HUES64 (cell line): ENCODE results near the gene CEP170B.
"Not testable (repeated sequence)": the region's sequence is repeated elsewhere in the genome, so short reads cannot be mapped to it uniquely, and the experiment has no call there.

ENCODE experiments used
- H3K27ac ChIP-seq: 2 replicates; pipeline ENCODE4 v1.7.0; 2013; ENCODE audit warnings: low read depth, low read length, inconsistent platforms
- H3K27me3 ChIP-seq: 2 replicates; pipeline ENCODE4 v1.6.1; 2013; ENCODE audit warnings: mild to moderate bottlenecking, low read length; ENCODE audit not compliant: insufficient read depth
- H3K36me3 ChIP-seq: 2 replicates; pipeline ENCODE4 v1.6.1; 2013; ENCODE audit warnings: mild to moderate bottlenecking, low read length; ENCODE audit not compliant: insufficient read depth
- H3K4me1 ChIP-seq: 2 replicates; pipeline ENCODE4 v1.6.1; 2013; ENCODE audit warnings: mild to moderate bottlenecking, low read length, moderate library complexity; ENCODE audit not compliant: insufficient read depth
- H3K4me3 ChIP-seq: 2 replicates; pipeline ENCODE4 v1.5.1; 2013; ENCODE audit warnings: mild to moderate bottlenecking, low read length, moderate library complexity
- H3K9ac ChIP-seq: 2 replicates; pipeline ENCODE4 v1.6.1; 2013; ENCODE audit warnings: mild to moderate bottlenecking, low read depth, low read length
- H3K9me3 ChIP-seq: 2 replicates; pipeline ENCODE4 v1.6.1; 2013; ENCODE audit warnings: low read depth, low read length; ENCODE audit not compliant: insufficient read depth
- WGBS: fragments of 150-250, 120-280 bp; methylation state at CpG from one replicate; pipeline ENCODE4 v1.1.7; 2013; ENCODE audit warnings: missing lambda C conversion rate; 5-methylcytosine and 5-hydroxymethylcytosine counted together

CEP170B gene

DNA sequence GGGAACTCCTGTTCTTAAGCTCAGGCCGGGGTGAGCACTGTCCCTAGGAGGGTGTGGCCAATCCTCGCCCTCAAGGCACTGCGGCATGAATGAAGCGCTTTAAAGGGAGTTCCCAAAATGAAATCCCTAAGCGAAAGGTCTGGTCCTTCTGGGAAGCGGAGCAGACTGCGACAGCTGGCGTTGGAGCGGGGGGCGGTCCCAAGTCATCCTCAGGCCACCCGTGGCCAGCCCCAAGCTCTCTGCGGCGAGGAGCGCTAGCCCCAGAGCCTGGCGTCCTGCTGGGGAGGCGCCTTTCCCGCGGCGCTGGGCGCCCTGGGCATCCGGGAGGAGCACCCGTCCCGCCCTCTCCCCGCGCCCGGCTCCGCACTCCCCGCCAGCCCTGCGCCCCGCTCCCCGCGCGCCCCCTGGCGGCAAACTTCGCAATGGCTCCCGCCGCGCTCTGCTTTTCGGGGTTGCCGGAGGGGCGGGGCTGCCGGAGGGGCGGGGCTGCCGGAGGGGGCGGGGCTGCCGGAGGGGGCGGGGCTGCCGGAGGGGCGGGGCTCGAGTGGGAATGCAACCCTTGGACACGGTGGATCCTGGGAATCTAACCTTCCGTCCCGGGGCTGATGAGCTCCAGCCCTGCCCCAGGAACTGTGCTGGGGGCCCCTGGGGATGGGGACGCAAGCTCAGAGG, 38.7 kb upstream of the CEP170B start:
- Histone ChIP-seq H3K9me3 (no peaks in the 10 kb centered on the region), H3K4me3 (peak overlapping the region; percentile 81), H3K27ac (no peak overlapping the region), H3K27me3 (peaks cover 30% of the 10 kb centered on the region), H3K36me3 (no peaks in the 10 kb centered on the region), H3K4me1 (no peaks in the 10 kb centered on the region), H3K9ac (no peak overlapping the region)
- under 1% methylated on average over 54 of the region's 54 CpGs for WGBS

GRCh38 chr14:104826861-104827176, 38.2 kb upstream of the CEP170B start:
- H3K27me3 ChIP-seq, result peaks cover 30% of the 10 kb centered on the region
- 1% methylated on average over 27 of the region's 27 CpGs for WGBS
- no peaks in the 10 kb centered on the region for H3K4me1 ChIP-seq
- no peak overlapping the region for H3K9ac ChIP-seq
- H3K9me3 ChIP-seq, result no peaks in the 10 kb centered on the region
- H3K27ac ChIP-seq, result no peak overlapping the region
- no peaks in the 10 kb centered on the region for H3K36me3 ChIP-seq
- peak overlapping the region; percentile 53 for H3K4me3 ChIP-seq

GRCh38 chr14:104827177-104828055, 37.7 kb upstream of the CEP170B start:
- no peaks in the 10 kb centered on the region for H3K36me3 ChIP-seq
- 3% methylated on average over 39 of the region's 39 CpGs for WGBS
- no peaks in the 10 kb centered on the region for H3K9me3 ChIP-seq
- H3K27ac ChIP-seq, result no peak overlapping the region
- H3K9ac ChIP-seq, result no peak overlapping the region
- peak overlapping the region; percentile 53 for H3K4me3 ChIP-seq
- peaks cover 30% of the 10 kb centered on the region for H3K27me3 ChIP-seq
- H3K4me1 ChIP-seq, result no peaks in the 10 kb centered on the region

DNA sequence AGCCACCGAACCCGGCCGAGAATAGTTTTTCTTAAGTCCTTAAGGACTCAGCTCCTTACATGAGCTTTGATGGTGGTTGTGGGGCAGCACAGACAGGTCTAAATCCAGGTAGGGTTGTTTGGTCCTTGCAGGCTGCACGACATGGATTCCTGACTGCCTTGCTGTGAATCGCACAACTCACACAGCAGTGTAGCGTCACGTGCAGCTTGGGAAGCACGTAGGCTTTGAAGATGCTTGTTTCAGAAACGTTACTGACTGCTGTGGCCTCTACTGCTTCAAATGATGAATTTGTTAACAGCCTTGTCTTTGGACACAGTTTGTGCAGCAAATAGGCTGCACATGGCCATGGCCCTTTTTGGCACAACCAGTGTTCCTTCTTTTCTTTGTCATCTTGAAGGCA, 34.3 kb upstream of the CEP170B start:
- no peak overlapping the region for H3K27ac ChIP-seq
- no peak overlapping the region for H3K9ac ChIP-seq
- H3K4me1 ChIP-seq, result no peaks in the 10 kb centered on the region
- H3K36me3 ChIP-seq, result no peaks in the 10 kb centered on the region
- H3K9me3 ChIP-seq, result no peaks in the 10 kb centered on the region
- peaks cover 13% of the 10 kb centered on the region for H3K27me3 ChIP-seq
- 84% methylated on average over 9 of the region's 9 CpGs for WGBS
- no peak overlapping the region for H3K4me3 ChIP-seq

GRCh38 chr14:104836171-104836935, 28.7 kb upstream of the CEP170B start:
- H3K27ac ChIP-seq, H3K9me3 ChIP-seq, H3K36me3 ChIP-seq, H3K4me3 ChIP-seq, H3K27me3 ChIP-seq, H3K4me1 ChIP-seq, H3K9ac ChIP-seq: not testable (repeated sequence)
- 90% methylated on average over 34 of the region's 41 CpGs for WGBS

DNA sequence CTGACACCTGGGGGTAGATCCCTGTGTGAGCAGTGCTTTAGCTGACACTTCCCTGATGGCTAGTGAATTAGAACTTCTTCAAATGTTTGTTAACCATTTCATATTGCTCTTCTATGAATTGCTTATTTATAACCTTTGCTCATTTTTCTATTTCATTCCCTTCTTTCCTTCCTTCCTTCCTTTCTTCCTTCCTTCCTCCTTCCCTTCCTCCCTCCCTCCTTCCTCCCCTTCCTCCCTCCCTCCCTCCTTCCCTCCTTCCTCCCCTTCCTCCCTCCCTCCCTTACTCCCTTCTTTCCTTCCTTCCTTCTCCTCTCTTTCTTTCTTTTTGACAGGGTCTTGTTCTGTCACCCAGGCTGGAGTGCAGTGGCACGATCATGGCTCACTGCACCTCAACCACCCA, 23.3 kb upstream of the CEP170B start:
- 71% methylated on average over 1 of the region's 1 CpG for WGBS
- peaks cover 10% of the 10 kb centered on the region; the same call in 1 of the 2 replicates for H3K4me1 ChIP-seq
- no peak overlapping the region for H3K9ac ChIP-seq
- H3K27me3 ChIP-seq, result peaks cover 61% of the 10 kb centered on the region
- no peak overlapping the region for H3K27ac ChIP-seq
- H3K9me3 ChIP-seq, result no peaks in the 10 kb centered on the region
- H3K4me3 ChIP-seq, result no peak overlapping the region
- no peaks in the 10 kb centered on the region for H3K36me3 ChIP-seq

GRCh38 chr14:104843006-104843405, 22.1 kb upstream of the CEP170B start:
- peaks cover 10% of the 10 kb centered on the region; the same call in 1 of the 2 replicates for H3K4me1 ChIP-seq
- WGBS, result 47% methylated on average over 13 of the region's 13 CpGs
- H3K27ac ChIP-seq, result no peak overlapping the region
- peak overlapping the region; percentile 53 for H3K4me3 ChIP-seq
- H3K27me3 ChIP-seq, result peaks cover 62% of the 10 kb centered on the region
- H3K9ac ChIP-seq, result peak overlapping the region; percentile 62; the same call in 1 of the 2 replicates
- no peaks in the 10 kb centered on the region for H3K36me3 ChIP-seq
- H3K9me3 ChIP-seq, result no peaks in the 10 kb centered on the region

GRCh38 chr14:104843442-104844305, 21.4 kb upstream of the CEP170B start:
- H3K9me3 ChIP-seq, result no peaks in the 10 kb centered on the region
- peaks cover 62% of the 10 kb centered on the region for H3K27me3 ChIP-seq
- H3K36me3 ChIP-seq, result no peaks in the 10 kb centered on the region
- H3K9ac ChIP-seq, result peak overlapping the region; percentile 62
- peak overlapping the region; percentile 53 for H3K4me3 ChIP-seq
- WGBS, result 2% methylated on average over 68 of the region's 69 CpGs
- peaks cover 10% of the 10 kb centered on the region; the same call in 1 of the 2 replicates for H3K4me1 ChIP-seq
- H3K27ac ChIP-seq, result peak overlapping the region; percentile 51; the same call in 1 of the 2 replicates

- H3K9ac ChIP-seq, result peak overlapping the region; percentile 62
- WGBS, result 18% methylated on average over 27 of the region's 27 CpGs
- H3K9me3 ChIP-seq, result no peaks in the 10 kb centered on the region
- H3K27me3 ChIP-seq, result peaks cover 62% of the 10 kb centered on the region
- peak overlapping the region; percentile 53 for H3K4me3 ChIP-seq
- peaks cover 10% of the 10 kb centered on the region; the same call in 1 of the 2 replicates for H3K4me1 ChIP-seq
- H3K36me3 ChIP-seq, result no peaks in the 10 kb centered on the region
- peak overlapping the region; percentile 51; the same call in 1 of the 2 replicates for H3K27ac ChIP-seq
Measured at GRCh38 chr14:104844306-104845032, 20.6 kb upstream of the CEP170B start.
